NCI-H1436 (cell line): ENCODE results near the gene LRRC31.
A peak's percentile ranks its signal among the peaks of the same experiment; 100 is the strongest.

Experiments used
- DNase-seq: peaks from one replicate; lab custom pipeline; 2025; lab: John Stamatoyannopoulos, UW

The LRRC31 gene

DNA sequence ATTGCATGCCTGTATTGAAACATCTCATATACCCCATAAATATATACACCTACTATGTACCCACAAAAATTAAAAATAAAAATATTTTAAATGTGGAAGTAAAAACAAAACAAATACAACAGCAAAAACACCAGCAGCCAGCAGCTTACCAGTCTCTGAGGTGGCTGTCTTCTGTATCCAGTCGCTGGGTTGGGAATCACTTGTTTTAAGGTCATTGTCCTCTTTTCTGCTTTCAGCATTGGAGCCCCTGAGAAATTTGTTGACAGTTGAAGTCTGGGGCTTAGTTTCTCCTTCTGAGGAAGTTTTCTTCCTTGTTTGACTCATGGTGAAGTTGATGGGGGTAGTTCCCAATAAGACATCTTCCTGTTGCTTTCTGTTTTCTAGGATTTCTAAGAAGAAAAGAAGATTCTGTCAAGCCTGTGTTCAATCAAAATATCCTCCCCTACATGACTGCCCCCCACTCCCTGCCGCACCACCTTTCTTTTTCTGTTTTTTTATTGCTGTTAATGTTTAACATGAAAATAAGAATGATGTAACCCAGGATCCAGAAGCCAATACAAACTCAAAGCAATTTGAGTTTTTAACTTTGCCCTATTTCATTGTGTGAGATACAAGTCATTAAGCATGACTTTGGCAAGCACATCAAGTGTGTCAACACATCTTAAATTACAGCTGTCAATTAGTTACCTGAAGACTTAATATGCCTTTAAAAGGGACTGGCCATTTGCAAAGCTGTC, at the start of gene LRRC31:
TSS of gene LRRC31 (minus strand) at position 452 of the 737 bp plus-strand sequence. CDS start at position 324, 128 bp downstream.
- DNase-seq = peak; percentile 24

DNA sequence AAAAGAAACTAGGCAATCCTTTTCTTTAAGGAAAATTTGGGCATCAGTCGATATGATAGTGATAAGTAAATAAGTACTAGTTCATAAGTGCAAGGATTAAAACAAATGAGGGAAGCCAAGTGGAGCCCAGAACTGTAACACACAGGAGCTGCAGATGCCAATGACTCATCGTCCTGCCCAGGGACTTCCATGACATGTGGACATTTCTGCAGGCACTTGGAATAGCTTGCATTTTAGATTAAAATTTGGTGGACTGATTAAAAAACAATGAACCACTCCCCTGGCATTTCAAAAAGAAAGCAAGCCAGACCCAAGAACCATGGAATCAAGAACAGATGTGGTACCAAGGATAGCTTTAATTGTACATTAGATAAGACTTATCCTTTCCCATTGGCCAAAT, 44.6 kb upstream of the LRRC31 start:
- DNase-seq = no peak

GRCh38 chr3:169913323-169913722, 43.6 kb upstream of the LRRC31 start:
- no peak for DNase-seq

DNA sequence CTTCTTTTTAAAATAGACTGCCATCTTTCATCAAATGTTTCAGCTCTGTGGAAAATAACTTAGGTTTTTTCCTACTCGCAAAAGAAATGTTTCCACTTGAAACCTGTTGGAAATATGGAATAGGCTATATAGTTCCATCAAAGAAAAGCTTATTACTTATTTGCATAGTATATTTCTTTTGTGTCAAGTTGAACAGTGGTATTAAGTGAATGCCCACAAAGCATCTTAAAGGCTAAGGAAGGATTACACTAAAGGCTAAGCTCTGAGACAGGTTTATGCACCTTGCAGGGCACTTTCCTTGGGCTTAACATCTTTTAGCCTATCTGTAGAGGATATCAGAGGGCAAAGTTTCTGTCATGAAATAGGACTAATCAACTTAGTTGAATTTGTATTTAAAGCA, 41.5 kb upstream of the LRRC31 start, which contains the start of gene SAMD7:
TSS of gene SAMD7 (plus strand) at position 301 of the 400 bp plus-strand sequence. CDS start 7,927 bp downstream, outside the sequence.
- DNase-seq = no peak

DNA sequence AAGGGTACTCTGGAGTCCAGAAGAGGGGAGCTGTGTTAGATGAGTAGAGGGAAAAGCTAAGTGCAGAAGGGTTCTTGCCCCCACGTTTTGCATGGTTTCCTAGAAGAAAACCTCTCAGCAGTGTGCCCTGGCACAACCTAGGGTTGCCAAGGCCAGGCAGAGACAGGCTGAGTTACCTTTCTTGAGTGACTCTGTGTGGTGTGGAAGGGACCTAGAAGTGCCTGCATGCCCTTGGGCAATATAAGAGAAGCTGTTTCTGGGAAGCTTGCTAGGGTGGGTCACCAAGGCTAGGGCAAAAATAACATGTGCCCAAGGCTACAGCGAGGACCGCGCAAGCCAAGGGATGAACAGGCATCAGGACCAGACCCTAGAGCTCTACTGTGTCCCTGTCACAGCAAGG, 38.2 kb upstream of the LRRC31 start:
- DNase-seq = no peak

DNA sequence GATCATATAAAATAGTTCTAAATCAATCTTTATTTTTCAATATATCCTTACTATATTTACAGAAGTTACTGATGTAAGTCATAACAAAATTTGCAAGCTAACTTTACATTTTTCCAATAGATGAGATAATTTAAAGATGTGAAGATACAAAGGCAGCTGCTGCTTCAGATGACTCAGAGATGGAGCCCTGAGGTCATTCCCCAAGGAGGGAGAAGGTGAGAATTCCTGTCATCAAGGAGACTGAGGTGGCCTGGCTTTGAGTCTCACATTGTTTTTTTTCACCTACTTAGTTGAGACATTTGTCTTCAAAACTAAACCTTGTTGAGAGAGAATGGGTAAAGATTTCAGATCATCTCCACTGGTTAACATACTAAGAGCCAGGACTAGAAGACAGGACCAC, 37.7 kb upstream of the LRRC31 start:
- DNase-seq = no peak

- DNase-seq = no peak
Measured at GRCh38 chr3:169905404-169905803, 35.7 kb upstream of the LRRC31 start.

DNA sequence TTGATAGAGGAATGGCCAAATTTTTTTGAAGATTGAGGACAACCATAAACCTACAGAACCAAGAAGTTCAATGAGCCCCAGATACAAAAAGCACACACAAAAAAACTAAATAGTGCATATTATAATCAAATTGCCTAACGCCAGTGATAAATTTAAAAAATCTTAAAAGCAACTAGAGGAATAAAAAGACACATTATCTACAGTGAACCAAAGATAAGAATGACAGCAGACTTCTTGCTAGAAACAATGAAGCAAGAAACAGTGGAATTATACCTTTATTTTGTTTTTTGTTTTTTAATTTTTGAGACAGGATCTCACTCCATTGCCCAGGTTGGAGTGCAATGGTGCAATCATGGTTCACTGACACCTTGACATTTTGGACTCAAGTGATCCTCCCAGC, 31.7 kb upstream of the LRRC31 start:
- DNase-seq = no peak

DNA sequence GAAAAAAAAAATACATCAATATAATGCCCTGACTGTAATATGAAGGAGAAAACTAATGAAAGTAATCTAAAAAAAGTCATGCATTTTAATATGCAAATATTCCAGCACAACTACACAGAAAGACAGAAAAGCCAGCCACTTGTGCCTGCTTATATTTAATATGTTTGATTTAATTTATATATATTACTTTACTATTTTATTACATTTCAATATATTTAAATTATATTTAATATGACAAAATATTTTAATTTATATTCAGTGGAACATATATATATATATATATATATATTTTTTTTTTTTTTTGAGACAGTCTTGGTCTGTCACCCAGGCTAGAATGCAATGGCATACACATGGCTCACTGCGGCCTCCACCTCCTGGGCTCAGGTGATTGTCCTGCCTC, 27.5 kb upstream of the LRRC31 start:
- no peak for DNase-seq

DNA sequence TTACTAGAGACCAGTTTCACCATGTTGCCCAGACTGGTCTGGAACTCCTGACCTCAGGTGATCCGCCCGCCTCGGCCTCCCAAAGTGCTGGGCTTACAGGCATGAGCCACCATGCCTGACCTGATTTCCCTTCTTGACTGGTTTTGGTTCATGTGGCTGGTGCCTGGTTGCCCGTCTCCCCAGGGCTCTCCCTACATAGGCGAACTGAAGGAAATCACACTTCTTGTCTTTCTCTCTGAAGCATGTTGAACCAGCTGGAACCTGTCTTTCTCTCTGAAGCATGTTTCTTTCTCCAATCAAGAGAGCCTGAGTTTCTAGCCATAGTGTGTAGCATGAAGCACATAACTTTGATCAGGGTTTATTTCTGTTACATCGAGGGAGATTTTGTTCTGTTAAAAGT, 25.3 kb upstream of the LRRC31 start:
- DNase-seq = no peak

GRCh38 chr3:169894110-169894509, 24.4 kb upstream of the LRRC31 start:
- DNase-seq = no peak

DNA sequence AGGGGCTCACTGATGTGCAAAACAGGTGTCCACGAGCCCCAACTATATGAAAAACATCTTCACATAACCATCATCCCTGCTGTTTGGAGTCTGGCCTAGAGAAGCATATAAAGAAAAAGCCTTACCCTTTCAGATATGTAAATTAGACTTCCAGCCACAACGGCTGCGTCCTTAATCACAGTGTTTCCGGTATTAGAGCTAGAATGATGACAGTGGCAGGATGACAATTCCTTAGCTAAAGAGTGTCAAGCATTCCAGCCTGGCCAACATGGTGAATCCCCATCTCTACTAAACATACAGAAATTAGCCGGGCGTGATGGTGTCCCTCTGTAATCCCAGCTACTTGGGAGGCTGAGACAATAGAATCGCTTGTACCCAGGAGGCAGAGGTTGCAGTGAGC, 22.2 kb upstream of the LRRC31 start:
- no peak for DNase-seq

GRCh38 chr3:169886671-169887070, 16.9 kb upstream of the LRRC31 start:
- no peak for DNase-seq

DNA sequence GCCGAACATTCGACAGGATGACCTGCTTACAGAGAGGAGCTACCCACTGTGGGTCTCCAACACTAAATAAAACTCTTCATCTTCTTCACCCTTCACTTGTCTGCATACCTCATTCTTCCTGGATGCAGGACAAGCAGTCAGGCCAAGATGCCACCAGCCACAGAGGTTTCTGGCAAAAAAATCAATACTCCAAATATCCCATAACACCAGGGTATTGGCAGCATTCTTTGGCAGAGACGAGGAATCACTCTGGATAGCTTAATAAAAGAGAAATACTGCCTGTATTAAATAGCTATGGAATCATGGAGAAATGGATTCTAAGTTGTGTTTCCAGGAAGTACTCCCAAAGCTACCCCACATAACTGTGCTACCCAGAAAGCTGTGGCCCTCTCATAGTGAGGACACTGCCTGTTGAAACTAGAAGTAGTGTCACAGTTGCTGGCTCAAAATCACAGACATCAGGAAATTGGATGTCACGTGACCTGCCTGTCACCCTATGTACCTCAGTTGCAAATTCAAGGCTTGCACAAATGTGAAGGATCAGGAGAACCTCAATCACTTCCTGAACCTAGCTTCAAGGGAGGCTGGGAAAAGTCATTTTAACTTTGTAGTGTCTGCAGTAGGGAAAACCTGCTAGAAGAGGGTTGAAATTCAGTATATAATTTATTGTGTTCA, 11.0 kb upstream of the LRRC31 start:
- no peak for DNase-seq

DNA sequence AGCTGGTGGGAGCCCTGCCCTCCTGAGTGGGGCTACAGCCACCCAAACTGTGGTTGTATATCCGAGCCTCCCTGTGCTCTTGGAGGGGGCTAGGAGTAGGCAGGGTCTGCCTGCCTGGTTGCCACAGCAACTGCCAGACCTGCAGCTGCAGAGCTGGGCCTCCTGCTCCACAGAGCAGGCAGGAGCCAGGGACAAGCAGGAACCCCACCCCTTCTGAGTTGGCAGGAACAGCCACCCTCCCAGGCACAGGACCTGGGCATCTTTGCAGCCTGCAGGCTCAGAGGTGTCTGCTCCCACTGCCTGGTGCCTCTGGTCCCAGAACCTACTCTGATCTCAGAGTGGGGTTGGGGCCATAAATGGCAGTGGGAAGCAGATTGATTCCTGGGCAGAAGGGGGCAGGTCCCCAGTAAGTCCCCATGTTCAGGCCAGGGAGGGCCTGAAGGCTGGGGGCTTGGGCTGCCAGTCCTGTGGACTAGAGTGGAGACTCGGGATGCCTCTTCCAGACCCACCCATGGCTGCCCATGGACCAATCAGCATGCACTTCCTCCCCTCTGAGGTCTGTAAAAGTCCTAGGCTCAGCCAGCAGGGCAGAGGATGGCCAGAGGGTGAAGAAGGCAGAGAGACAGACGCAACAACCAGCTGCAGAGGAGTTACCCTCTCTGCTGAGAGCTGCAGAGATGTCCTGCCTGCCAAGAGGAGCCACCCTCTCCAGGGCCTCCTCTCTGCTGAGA, 10.3 kb upstream of the LRRC31 start:
- no peak for DNase-seq

GRCh38 chr3:169879013-169879557, 9.3 kb upstream of the LRRC31 start:
- DNase-seq = no peak

DNA sequence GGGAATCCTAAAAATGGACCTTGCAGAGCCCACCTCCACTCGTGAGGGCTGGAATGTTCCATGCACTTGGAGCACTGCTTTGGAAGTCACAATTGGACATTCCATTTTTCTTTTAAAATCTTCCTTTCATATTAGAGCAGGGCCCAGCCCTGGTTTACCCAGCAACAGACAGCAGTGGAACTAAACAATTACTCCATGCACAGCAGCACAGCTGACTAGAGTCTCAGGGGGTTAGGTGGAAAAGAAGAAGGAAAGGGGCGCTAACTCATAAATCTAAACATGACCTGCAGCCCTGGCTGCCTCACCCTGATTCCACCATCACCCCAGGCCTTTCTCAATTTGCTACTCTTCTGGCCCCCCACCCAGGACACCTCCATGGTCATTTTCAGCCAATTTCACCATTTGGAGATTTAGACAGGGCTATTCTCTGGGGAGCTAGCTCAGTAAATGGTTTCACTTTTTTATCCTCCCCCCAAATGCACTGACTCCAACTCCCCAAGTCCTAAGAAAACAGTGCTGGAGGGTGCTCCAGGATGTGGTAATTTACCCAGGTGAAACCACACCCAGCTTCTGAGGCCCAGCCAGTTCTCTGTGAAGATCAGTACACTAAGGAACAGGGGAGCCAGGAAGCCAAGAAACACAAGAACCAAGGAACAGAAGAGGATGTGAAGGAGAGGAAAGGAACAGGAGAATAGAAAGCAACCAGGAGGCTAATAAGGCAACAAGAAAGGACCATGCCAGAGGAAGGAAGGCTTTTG, 1.6 kb upstream of the LRRC31 start:
- DNase-seq = no peak

DNA sequence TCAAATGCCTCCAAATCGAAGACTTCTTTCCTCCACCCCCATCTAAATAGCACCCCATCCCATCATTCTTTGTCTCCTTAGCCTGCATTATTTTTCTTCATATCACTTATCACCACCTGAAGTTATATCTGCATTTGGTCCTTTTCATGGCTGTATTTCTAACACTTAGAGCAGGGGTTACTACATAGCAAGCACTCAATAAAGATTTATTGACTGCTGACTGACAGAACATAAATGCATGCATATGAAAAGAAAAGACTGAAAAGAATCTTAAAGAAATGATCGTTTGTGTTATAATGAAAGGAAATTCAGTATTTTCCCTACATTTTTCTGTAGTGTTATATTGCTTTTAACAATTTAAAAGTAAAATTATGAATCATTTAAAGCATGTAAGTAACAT, 1.4 kb downstream of the LRRC31 start:
- no peak for DNase-seq

- no peak for DNase-seq
Measured at GRCh38 chr3:169867584-169868210, 2.0 kb downstream of the LRRC31 start.

GRCh38 chr3:169865176-169865767, 4.5 kb downstream of the LRRC31 start:
- no peak for DNase-seq

DNA sequence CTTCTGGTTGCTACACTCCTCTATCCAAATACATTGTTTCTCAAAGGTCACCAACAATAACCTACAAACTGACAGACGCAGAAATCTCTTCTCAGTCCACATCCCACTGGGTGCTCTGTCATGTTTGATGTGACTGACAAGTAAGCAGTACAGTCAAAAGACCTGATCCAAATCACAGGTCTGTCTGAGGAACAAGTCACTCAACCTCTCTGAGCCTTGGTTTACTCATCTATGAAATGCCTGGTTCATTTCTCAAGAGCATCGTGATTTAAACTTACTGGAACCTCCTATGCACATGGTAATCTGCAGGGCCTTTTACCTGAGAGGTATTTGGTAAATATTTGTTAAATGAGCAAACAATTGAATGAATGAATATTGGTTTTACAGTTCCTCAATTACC, 5.5 kb downstream of the LRRC31 start:
- no peak for DNase-seq
